ENCODE results near the gene DDO.

DDO gene

DNA sequence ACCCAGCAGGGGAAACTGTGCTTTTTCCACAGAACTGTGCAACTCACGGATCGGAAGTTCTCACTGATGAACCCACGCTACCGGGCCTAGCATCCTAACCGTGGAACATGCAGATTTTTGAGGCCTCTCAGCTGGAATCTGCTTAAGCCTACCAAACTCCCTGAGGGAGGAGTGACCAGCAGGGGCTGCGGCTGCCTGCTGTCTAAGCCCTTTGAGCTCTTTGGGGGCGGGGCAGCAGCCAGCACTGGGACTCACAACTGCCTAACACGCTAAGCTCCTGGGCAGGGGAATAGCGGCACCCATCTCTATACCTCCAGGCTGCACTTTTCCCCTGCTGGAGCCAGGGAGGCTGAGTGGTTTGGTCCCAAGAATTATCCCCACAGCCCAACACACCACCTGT is 36.8 kb downstream of the DDO start:
- no peak for FAIRE-seq

DNA sequence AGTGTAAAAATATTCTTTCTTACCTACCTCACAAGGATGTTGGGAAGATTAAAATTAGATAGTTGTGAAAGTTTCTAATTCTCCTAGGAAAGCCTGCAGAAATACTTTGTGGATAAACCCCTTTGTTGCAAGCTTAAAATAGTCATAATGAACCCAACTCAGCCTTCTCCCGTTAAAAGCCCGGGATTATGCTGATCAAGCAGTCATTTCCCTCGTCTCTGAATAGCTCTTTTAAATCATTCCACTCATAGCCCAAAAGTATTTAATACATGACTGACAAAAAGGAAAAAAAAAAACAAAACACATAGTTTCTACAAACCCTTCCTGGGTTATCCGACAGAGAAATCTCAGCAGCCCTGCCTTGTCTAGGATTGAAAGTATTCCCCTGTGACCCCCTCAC is 46.3 kb downstream of the DDO start:
- DNase-seq (ENCODE audit: insufficient read length, low spot score) (no peak), FAIRE-seq (no peak)

More for the DNA sequence above, 36.8 kb downstream of the DDO start:
- TF ChIP-seq, protein P1, sequence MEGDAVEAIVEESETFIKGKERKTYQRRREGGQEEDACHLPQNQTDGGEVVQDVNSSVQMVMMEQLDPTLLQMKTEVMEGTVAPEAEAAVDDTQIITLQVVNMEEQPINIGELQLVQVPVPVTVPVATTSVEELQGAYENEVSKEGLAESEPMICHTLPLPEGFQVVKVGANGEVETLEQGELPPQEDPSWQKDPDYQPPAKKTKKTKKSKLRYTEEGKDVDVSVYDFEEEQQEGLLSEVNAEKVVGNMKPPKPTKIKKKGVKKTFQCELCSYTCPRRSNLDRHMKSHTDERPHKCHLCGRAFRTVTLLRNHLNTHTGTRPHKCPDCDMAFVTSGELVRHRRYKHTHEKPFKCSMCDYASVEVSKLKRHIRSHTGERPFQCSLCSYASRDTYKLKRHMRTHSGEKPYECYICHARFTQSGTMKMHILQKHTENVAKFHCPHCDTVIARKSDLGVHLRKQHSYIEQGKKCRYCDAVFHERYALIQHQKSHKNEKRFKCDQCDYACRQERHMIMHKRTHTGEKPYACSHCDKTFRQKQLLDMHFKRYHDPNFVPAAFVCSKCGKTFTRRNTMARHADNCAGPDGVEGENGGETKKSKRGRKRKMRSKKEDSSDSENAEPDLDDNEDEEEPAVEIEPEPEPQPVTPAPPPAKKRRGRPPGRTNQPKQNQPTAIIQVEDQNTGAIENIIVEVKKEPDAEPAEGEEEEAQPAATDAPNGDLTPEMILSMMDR (IDR thresholded peaks at IDR 0.05; ENCODE audit: insufficient read depth, missing control alignments) = no peak
- DNase-seq (ENCODE audit: insufficient read length, low spot score) = no peak

DNA sequence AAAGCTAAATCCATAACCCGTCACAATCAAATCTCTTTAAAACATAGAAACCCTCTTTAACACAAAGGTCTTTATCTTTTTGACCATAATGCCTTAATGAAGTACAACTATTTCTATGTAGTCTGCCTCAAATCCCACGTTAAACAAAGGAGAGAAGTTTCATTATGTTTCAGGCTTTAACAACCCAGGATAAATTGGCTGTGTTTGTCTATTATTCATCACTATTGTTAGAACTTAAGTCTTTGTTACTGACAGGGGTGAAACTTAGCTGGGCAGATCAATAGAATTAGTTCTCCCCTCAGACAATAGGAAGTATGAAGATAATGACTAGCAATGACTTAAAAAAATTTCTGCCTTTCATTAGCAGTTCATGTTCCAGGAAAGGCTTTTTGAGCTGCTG is 47.1 kb downstream of the DDO start:
- TF ChIP-seq, protein P1 (IDR thresholded peaks at IDR 0.05; ENCODE audit: insufficient read depth, missing control alignments) = no peak
- FAIRE-seq (no peak), DNase-seq (ENCODE audit: insufficient read length, low spot score) (no peak)

More for the DNA sequence above, 46.3 kb downstream of the DDO start:
- TF ChIP-seq, protein P1 (IDR thresholded peaks at IDR 0.05; ENCODE audit: insufficient read depth, missing control alignments) = no peak

DNA sequence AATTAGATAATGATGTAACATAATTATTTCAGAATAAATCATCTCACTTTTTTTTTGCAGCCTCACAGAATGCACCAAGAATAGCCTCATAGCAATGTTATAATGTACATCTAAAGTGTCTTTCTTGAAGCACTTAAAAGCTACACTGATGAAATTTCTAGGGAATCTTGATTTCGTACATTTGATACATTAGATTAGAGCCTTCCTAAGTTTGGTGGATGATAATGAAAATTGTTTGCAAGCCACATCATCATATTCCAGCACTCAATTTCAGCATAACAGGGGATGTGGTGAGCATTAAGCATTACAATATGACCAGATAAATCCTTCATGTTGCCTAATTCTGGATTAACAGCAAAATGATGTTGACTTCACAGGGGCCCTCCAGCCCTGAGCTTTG is 47.5 kb downstream of the DDO start:
- FAIRE-seq (no peak), DNase-seq (ENCODE audit: insufficient read length, low spot score) (no peak)
- TF ChIP-seq, protein P1 (IDR thresholded peaks at IDR 0.05; ENCODE audit: insufficient read depth, missing control alignments) = no peak

DNA sequence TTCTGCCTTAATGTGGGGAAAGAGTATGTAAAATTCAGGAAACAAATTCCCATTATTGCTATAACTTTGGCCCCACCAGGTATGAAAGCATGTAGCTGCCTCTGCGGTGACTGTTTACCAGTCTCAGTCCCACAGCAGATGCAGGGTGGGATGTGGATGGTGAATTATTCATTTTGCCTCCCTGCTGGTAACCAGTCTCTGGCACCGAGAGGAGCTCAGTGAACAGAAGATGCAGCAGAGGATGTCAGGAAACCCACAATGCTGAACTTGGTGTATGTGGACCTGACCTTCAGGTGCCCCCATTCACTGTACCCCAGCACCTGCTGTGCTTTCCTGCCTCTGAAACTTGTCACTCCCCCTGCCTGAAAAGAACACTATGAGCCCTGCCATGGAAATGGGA is 48.4 kb downstream of the DDO start:
- DNase-seq (ENCODE audit: insufficient read length, low spot score) (no peak), FAIRE-seq (no peak)
- TF ChIP-seq, protein P1 (IDR thresholded peaks at IDR 0.05; ENCODE audit: insufficient read depth, missing control alignments) = no peak

DNA sequence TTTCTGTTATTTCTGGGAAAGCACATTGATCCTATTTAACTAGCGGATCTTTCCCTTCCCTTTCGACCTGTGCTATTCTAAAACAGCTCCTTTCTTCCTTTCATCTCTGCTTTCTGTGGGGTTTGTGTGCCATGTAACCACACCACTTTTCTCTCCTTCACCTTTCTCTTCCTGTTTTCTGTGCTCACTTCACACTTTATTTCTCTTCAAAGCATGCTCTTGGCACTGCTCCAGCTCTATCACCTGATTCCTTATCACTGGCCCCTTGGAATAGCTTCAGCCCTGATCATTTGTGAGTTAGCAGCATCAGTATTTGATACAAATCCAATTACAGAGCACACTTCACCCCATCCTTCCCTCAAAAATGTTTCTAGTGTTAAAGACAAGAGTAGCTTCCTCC is 49.1 kb downstream of the DDO start:
- DNase-seq (ENCODE audit: insufficient read length, low spot score) (no peak), FAIRE-seq (no peak)
- TF ChIP-seq, protein P1 (IDR thresholded peaks at IDR 0.05; ENCODE audit: insufficient read depth, missing control alignments) = no peak

DNA sequence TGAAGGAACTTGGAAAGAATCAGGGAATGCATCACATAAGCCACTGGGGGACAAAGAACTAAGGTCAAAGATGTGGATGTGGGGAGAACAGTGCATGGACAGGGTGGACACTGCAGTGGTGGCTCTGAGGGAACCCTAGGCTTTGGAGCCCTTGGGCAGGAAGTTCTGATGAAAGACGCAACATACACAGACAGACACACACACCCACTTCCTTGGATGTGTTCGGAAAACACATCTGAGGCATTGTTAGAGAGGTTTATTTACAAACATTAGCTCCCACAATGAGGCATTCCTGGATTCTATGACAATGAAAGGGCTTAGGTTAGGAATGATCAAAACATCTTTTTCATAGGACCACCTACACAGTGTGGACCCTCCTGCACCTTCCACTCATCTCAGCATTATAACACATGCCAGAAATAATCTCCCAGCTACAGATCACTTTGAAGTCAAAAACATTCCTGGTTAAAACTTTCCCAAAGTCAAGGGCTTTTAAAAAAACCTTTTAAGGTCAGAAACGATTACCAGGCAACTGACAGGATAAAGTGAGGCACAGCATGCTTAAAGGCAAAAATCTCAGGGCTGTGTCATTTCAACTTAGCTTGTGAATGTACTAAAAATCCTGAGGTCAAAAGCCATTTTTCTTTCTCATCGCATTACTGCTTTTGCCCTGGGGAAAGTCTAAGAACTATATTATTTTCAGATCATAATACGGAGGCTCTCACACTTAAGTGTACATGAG is 50.8 kb downstream of the DDO start:
- DNase-seq (ENCODE audit: insufficient read length, low spot score) (no peak), FAIRE-seq (no peak)
- TF ChIP-seq, protein P1 (IDR thresholded peaks at IDR 0.05; ENCODE audit: insufficient read depth, missing control alignments) = no peak
